GM12874 (cell line): ENCODE results near the gene COCH.

Experiments
- TF ChIP-seq, protein P1 (sequence below): IDR thresholded peaks from 2 replicates; pipeline ENCODE4 v1.5.1; 2011; ENCODE audit warnings: low read depth, mild to moderate bottlenecking, control low read depth, low read length, moderate library complexity; ENCODE audit not compliant: insufficient read depth

Gene COCH

DNA sequence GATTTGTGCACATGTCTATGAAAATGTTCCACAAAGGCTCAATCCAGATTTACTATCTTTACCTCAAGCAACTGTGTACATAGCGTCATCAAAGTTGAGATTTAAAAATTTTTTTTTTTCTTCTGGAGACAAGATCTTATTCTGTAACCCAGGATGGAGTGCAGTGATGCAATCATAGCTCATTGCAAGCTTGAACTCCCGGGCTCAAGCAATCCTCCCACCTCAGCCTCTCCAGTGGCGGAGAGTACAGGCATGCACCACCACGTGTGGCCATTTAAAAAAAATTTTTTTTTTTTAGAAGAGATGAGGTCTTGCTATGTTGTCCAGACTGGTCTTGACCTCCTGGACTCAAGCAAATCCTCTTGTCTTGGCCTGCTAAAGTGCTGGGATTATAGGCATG, 2.3 kb downstream of the COCH start:
- TF ChIP-seq, protein P1, sequence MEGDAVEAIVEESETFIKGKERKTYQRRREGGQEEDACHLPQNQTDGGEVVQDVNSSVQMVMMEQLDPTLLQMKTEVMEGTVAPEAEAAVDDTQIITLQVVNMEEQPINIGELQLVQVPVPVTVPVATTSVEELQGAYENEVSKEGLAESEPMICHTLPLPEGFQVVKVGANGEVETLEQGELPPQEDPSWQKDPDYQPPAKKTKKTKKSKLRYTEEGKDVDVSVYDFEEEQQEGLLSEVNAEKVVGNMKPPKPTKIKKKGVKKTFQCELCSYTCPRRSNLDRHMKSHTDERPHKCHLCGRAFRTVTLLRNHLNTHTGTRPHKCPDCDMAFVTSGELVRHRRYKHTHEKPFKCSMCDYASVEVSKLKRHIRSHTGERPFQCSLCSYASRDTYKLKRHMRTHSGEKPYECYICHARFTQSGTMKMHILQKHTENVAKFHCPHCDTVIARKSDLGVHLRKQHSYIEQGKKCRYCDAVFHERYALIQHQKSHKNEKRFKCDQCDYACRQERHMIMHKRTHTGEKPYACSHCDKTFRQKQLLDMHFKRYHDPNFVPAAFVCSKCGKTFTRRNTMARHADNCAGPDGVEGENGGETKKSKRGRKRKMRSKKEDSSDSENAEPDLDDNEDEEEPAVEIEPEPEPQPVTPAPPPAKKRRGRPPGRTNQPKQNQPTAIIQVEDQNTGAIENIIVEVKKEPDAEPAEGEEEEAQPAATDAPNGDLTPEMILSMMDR = no peak

DNA sequence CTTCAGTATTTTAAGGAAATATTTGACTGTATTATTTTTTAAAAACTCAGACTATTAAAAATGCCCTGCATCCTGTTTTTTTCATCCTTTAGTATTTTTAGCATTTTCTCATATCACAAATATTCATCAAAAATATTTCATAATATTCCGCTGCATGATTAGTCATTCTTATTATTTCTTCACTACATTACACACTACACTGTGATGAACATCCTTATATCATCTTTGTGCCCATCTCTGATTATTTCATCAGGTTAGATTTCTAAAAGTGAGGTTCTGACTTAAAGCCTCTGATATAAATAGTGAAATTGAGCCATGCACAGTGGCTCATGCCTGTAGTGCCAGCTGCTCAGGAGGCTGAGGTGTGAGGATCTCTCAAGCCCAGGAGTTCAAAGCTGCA, 8.1 kb downstream of the COCH start:
- TF ChIP-seq, protein P1 = no peak

DNA sequence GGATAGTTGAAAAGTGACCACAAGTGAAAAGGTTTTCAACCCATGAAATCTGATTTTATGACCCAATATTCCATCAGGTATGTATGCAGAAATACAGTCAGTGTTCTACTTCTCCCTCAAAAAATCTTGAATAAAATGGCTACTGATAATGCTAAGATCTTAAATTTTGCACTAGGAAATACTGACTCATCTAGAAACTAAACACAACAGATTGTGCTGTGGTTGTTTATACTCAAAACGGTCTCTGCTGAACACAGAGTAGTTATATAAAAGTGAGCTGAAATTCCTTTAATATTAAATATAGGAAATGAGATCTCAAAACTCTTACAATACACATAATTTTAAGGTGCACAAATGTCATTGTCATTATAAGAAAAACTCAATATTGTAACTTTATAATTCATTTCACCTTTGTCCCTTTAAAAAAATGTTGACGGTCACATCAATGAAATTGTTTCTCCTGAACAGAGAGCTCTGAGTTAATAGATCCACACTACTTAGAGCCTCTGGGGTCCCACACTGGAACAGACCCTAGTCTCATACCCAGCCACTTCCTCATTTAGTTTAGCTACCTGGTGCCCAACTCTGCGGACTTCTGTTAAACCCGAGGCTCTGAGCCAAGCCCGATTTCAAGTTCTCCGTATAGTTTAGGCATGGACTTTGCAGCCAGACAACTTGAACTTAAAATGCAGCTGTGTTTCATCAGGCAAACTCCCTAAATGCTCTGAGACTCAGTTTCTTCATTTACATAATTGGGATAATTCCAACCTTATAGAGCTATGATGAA, 9.3 kb downstream of the COCH start:
- TF ChIP-seq, protein P1 = no peak

DNA sequence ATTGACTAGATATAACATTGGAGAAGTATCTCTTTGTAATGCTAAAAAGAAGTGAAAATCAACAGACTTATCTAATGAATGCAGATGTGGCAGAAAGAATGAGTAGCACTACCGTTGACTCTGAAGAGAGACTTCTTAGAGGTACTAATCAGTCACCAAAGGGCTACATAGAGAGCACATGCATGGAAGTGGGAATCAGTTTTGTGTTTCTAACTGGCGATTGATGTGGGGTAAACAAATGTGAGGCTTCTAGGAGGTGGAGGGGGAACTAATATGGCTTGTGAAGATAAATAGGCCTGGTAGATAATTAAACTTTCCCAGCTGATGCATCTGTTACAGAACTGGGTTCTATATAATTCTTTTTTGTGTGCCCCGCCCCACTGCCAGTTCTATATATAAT, 10.5 kb downstream of the COCH start:
- TF ChIP-seq, protein P1 = no peak

DNA sequence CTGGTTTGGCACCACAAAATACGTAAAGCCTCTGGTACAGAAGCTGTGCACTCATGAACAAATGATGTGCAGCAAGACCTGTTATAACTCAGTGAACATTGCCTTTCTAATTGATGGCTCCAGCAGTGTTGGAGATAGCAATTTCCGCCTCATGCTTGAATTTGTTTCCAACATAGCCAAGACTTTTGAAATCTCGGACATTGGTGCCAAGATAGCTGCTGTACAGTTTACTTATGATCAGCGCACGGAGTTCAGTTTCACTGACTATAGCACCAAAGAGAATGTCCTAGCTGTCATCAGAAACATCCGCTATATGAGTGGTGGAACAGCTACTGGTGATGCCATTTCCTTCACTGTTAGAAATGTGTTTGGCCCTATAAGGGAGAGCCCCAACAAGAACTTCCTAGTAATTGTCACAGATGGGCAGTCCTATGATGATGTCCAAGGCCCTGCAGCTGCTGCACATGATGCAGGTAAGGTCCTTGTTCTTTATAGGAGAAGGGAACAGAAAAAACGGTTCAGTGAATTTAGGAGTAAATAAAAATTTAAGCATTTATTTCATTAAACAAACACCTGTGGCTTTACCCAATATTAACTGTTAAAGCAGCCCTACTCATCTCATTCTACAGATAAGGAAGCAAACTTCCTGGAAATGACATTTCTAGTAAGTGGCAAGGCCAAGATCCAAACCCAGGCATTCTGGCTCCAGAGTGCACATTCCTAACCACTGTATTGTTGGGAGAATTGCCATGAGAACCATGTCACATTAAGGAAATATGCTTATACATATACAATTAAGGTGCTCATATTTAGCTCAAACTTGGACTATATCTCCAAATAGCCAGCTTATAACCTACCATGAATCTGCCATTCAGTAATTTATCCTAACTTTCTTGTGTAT, 11.7 kb downstream of the COCH start:
- TF ChIP-seq, protein P1 = no peak

DNA sequence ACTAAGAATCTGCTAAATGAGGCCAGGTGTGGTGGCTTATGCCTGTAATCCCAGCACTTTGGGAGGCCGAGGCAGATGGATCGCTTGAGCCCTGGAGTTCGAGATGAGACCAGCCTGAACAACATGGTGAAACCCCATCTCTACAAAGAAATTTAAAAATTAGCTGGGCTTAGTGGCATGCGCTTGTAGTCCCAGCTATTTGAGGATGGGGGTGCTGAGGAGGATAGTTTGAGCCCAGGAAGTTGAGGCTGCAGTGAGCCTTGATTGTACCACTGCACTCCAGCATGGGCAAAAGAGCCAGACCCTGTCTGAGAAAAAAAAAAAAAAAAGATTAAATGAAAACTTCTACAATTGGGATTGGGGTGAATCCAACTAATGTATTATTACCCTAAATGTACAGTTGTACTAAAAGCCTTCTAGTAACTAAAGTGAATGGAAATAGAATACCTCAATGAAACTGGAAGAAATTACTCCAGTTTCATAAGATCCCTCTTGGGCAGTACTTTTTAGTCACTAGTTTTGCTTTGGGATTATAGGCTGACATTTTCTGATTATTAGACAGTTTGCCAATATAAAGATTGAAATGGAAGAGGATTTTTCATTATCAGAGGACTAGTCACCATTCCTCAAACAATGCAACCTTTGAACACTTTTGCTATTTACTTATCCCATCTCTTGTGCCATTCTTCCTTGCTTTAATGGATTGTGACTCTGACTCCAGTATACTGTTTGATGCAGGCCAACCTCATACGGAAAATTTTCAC, 14.3 kb downstream of the COCH start:
- TF ChIP-seq, protein P1 = no peak

DNA sequence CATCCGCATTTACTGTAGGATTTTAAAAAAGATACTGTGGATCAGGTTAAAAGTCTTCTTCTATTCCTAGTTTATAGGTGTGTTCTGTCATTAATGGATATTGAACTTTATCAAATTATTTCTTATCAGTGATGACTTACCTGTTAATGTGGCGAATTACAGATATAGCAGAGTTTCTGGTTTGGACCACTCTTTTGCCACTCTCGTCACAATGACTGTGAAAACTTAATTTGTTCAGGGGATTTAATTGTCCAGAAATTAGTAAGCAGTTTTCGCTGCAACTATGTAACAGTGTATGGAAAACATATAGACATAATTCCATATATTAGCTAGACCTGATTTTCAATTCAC, 14.9 kb downstream of the COCH start:
- TF ChIP-seq, protein P1 = no peak
